ENCODE measurements around the gene VPS37B. TPM values are rescaled to one million over a fixed set of nuclear protein-coding genes. Genes with fewer than 3 reads are reported as not detected.
A peak's percentile ranks its signal among the peaks of the same experiment; 100 is the strongest.

VPS37B gene
- total RNA-seq, 1 donor from 2014 or later = 34.9 TPM

DNA sequence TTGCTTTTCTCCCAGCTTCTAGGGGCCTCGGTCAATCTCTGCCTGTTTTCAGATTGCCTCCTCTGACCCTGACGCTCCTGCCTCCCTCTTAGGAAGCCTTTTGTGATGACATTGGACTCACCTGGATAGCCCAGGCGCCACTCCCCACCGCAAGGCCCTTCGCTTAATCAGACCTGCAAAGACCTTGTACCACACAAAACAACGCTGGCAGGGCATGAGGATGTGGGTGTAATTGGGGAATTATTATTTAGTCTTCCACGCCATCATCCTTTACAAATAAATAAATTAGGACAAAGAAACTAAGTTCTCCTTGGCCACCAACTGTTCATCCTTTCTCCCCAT lies 7.7 kb upstream of the VPS37B start:
- intact Hi-C loops (cut with DNase I) = no loop called here
- H3K4me1 ChIP-seq = no peaks in the 10 kb centered on the region
- no peak overlapping the region for H3K4me3 ChIP-seq
- H3K9me3 ChIP-seq = no peaks in the 10 kb centered on the region
- TF ChIP-seq POLR2AphosphoS5 (IDR thresholded peaks at IDR 0.05; ENCODE audit: insufficient read depth in 1 of 2, low read depth in 1 of 2) (no peak), POLR2A (IDR thresholded peaks at IDR 0.05) (no peak)
- TF ChIP-seq, protein P1, sequence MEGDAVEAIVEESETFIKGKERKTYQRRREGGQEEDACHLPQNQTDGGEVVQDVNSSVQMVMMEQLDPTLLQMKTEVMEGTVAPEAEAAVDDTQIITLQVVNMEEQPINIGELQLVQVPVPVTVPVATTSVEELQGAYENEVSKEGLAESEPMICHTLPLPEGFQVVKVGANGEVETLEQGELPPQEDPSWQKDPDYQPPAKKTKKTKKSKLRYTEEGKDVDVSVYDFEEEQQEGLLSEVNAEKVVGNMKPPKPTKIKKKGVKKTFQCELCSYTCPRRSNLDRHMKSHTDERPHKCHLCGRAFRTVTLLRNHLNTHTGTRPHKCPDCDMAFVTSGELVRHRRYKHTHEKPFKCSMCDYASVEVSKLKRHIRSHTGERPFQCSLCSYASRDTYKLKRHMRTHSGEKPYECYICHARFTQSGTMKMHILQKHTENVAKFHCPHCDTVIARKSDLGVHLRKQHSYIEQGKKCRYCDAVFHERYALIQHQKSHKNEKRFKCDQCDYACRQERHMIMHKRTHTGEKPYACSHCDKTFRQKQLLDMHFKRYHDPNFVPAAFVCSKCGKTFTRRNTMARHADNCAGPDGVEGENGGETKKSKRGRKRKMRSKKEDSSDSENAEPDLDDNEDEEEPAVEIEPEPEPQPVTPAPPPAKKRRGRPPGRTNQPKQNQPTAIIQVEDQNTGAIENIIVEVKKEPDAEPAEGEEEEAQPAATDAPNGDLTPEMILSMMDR (IDR thresholded peaks at IDR 0.05) = no peak
- no peaks in the 10 kb centered on the region for H3K27me3 ChIP-seq
- no peaks in the 10 kb centered on the region for H3K36me3 ChIP-seq
- H3K27ac ChIP-seq = no peak overlapping the region
- DNase-seq (ENCODE audit: extremely low spot score in 2 of 2) = no peak

DNA sequence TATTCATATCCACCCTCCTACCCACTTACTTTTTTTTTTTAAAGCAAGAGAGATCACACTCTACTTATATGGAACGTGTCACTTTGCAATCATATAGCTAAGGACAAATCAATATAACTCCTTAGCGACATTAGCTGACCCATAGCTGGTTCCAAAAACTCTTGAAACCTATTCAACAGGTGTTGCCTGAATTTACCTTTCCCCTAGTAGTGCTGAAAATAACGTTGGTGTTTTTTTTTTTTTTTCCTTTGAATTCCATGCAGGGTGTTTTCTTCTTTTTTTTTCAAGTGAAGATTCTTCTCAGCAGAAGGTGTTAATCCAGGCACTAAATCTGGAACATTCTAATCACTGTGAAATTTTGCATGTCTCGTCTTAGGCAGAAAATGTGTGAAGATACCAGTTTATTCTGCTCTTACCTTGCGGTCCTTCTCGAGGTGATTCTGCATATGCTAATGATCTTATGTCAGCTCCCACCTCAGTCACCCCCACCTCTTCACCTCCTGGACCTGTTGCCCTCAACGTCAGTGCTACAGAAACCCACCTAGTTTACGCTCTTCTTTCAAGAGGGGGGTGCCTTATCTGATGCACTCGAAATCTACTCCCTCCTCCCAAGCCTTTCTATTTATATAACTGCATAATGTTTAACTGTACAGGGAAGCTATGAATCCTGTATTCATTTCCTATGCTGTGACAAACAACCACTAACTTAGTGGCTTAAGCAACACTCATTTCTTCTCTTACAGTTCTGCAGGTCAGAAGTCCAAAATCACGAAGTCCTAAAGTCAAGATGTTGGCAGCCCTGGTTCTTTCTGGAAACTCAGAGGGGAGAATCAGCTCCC lies 7.1 kb upstream of the VPS37B start:
- DNase-seq (ENCODE audit: extremely low spot score in 2 of 2) = no peak
- TF ChIP-seq POLR2A (IDR thresholded peaks at IDR 0.05) = no peak
- no peak for TF ChIP-seq POLR2AphosphoS5 (IDR thresholded peaks at IDR 0.05; ENCODE audit: insufficient read depth in 1 of 2, low read depth in 1 of 2)
- TF ChIP-seq, protein P1 (IDR thresholded peaks at IDR 0.05) = no peak
- Histone ChIP-seq H3K27ac (no peak overlapping the region), H3K4me3 (no peak overlapping the region), H3K9me3 (no peaks in the 10 kb centered on the region), H3K4me1 (no peaks in the 10 kb centered on the region), H3K36me3 (no peaks in the 10 kb centered on the region), H3K27me3 (no peaks in the 10 kb centered on the region)
- intact Hi-C loops (cut with DNase I) = no loop called here

DNA sequence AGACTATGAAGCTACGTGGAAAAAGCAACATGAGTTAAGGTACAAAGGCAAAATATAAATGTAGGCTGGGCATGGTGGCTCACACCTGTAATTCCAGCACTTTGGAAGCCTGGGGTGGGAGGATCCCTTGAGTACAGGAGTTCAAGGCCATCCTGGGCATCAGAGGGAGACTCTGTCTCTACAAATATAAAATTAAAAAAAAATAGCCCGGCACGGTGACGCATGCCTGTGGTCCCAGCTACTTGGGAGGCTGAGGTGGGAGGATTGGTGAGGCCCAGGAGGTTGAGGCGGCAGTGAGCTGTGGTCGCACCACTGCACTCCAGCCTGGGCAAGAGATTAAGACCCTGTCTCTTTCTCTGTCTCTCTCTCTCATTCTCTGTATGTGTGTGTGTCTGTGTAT lies 4.0 kb upstream of the VPS37B start:
- Histone ChIP-seq H3K36me3 (no peaks in the 10 kb centered on the region), H3K4me1 (peaks cover 3% of the 10 kb centered on the region), H3K27me3 (no peaks in the 10 kb centered on the region), H3K27ac (no peak overlapping the region), H3K4me3 (no peak overlapping the region), H3K9me3 (no peaks in the 10 kb centered on the region)
- TF ChIP-seq POLR2AphosphoS5 (IDR thresholded peaks at IDR 0.05; ENCODE audit: insufficient read depth in 1 of 2, low read depth in 1 of 2) (no peak), POLR2A (IDR thresholded peaks at IDR 0.05) (no peak)
- TF ChIP-seq, protein P1 (IDR thresholded peaks at IDR 0.05) = no peak
- intact Hi-C loops (cut with DNase I) = no loop called here
- no peak for DNase-seq (ENCODE audit: extremely low spot score in 2 of 2)

DNA sequence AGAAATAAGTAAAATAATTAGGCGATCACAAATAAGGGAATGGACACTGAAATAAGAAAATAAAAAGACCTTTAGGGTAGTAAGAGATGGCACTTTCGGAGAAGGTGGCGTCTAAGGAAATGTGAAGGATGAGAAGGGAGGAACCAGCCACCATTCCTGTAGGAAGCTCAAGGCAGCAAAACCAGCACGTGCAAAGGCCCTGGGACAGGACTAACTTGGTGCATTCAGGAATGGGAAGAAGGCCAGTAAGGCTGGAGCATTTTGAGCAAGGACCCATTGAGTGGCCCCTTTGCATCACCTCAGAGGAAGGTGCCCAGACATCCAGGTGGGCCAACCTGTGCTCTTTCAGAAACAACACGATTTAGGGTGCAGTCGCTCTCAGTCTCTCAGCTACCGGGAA lies 738 bp upstream of the VPS37B start:
- peaks cover 35% of the 10 kb centered on the region for H3K4me1 ChIP-seq
- TF ChIP-seq POLR2A (IDR thresholded peaks at IDR 0.05) (no peak), POLR2AphosphoS5 (IDR thresholded peaks at IDR 0.05; ENCODE audit: insufficient read depth in 1 of 2, low read depth in 1 of 2) (no peak)
- TF ChIP-seq, protein P1 (IDR thresholded peaks at IDR 0.05) = no peak
- no peak overlapping the region for H3K4me3 ChIP-seq
- H3K27me3 ChIP-seq = no peaks in the 10 kb centered on the region
- no peak for DNase-seq (ENCODE audit: extremely low spot score in 2 of 2)
- intact Hi-C loops (cut with DNase I) = no loop called here
- H3K9me3 ChIP-seq = no peaks in the 10 kb centered on the region
- H3K27ac ChIP-seq = peak overlapping the region; percentile 95
- H3K36me3 ChIP-seq = no peaks in the 10 kb centered on the region

DNA sequence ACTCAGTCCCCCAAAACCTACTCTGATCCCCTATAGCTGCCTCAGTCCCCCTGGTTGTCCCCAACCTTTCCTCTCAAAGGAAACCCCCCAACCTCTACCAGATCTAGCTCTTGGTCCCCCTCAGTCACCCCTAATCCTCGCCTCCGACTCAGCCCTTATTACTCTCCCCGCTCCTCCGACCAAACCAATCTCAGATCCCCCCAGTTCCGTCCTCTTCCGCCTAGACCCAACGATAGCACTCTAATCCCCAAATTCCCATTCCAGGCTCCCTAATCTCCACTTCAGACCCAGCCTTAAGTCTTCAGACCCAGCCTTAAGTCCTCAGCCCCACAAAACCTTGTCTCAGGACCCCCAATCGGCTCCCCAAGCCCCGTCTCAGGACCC lies 612 bp downstream of the VPS37B start:
- TF ChIP-seq, protein P1 (IDR thresholded peaks at IDR 0.05) = no peak
- TF ChIP-seq POLR2AphosphoS5 (IDR thresholded peaks at IDR 0.05; ENCODE audit: insufficient read depth in 1 of 2, low read depth in 1 of 2) (no peak), POLR2A (IDR thresholded peaks at IDR 0.05) (no peak)
- peaks cover 49% of the 10 kb centered on the region for H3K4me1 ChIP-seq

More for the DNA sequence above, 612 bp downstream of the VPS37B start:
- Histone ChIP-seq H3K4me3 (peak overlapping the region; percentile 94 to 97), H3K27me3 (no peaks in the 10 kb centered on the region), H3K9me3 (no peaks in the 10 kb centered on the region), H3K36me3 (no peaks in the 10 kb centered on the region), H3K27ac (peak overlapping the region; percentile 95)
- no peak for DNase-seq (ENCODE audit: extremely low spot score in 2 of 2)
- intact Hi-C loops (cut with DNase I) = no loop called here
